Hematopoietic multipotent progenitor cell treated with erythropoietin and hydrocortisone succinate and interleukin-3 and kit ligand, for 6 days (in vitro differentiated cells): ENCODE measurements around the gene OXLD1.

ENCODE experiments used
- DNase-seq: peaks from one replicate; pipeline ENCODE4 v3.0.0-alpha.2; 2015

The OXLD1 gene

GRCh38 chr17:81682565-81683207 lies 16.3 kb upstream of the OXLD1 start:
- DNase-seq: no peak

- DNase-seq: no peak
Observed at GRCh38 chr17:81681672-81682071, 15.3 kb upstream of the OXLD1 start.

- DNase-seq: no peak
Observed at GRCh38 chr17:81680150-81680549, 13.7 kb upstream of the OXLD1 start.

GRCh38 chr17:81676906-81677305 lies 10.5 kb upstream of the OXLD1 start:
- no peak for DNase-seq

GRCh38 chr17:81675515-81676221 lies 9.3 kb upstream of the OXLD1 start:
- DNase-seq: peak; percentile 51

GRCh38 chr17:81673561-81674258 lies 7.3 kb upstream of the OXLD1 start:
- no peak for DNase-seq

- no peak for DNase-seq
Observed at GRCh38 chr17:81672954-81673353, 6.5 kb upstream of the OXLD1 start.

GRCh38 chr17:81672504-81672903 lies 6.1 kb upstream of the OXLD1 start:
- no peak for DNase-seq

GRCh38 chr17:81667754-81668153 lies 1.3 kb upstream of the OXLD1 start:
- DNase-seq: peak; percentile 72

- DNase-seq: peak; percentile 56
Observed at GRCh38 chr17:81666092-81666341, 388 bp downstream of the OXLD1 start.

GRCh38 chr17:81665205-81666091 lies 957 bp downstream of the OXLD1 start:
- DNase-seq: peak; percentile 81

GRCh38 chr17:81664051-81664470 lies 2.3 kb downstream of the OXLD1 start:
- no peak for DNase-seq

GRCh38 chr17:81662002-81662401 lies 4.4 kb downstream of the OXLD1 start:
- DNase-seq: no peak

GRCh38 chr17:81660441-81660840 lies 6.0 kb downstream of the OXLD1 start:
- no peak for DNase-seq

GRCh38 chr17:81659038-81659437 lies 7.4 kb downstream of the OXLD1 start:
- DNase-seq: no peak

GRCh38 chr17:81656835-81657234 lies 9.6 kb downstream of the OXLD1 start:
- DNase-seq: no peak

GRCh38 chr17:81656118-81656743 lies 10.2 kb downstream of the OXLD1 start, which contains the start of gene PDE6G:
PDE6G (minus strand) TSS chr17:81656542; CDS start chr17:81653305, 3,237 bp downstream.
- DNase-seq: peak; percentile 71

- DNase-seq: no peak
Observed at GRCh38 chr17:81655378-81656117, 10.9 kb downstream of the OXLD1 start.

GRCh38 chr17:81652906-81653771 lies 13.3 kb downstream of the OXLD1 start:
- DNase-seq: peak; percentile 72

GRCh38 chr17:81651692-81652091 lies 14.7 kb downstream of the OXLD1 start:
- DNase-seq: peak; percentile 70

- no peak for DNase-seq
Observed at GRCh38 chr17:81650951-81651350, 15.5 kb downstream of the OXLD1 start.
